SU-DHL-6 (cell line): ENCODE measurements around the gene GPSM1.

Experiments used
- H2AFZ ChIP-seq: fragments of 200-600 bp; sonication (generic); 2 replicates; pipeline ENCODE4 v1.6.1; 2014; ENCODE audit warnings: low read depth, mild to moderate bottlenecking, moderate library complexity, mixed read lengths, antibody characterized with exemption, low read length; ENCODE audit not compliant: severe bottlenecking
- H3F3A ChIP-seq: fragments of 200-600 bp; shearing (Covaris generic); 2 replicates; pipeline ENCODE4 v1.6.0; 2016; ENCODE audit warnings: antibody characterized with exemption, mild to moderate bottlenecking; ENCODE audit not compliant: insufficient read depth
- H3K27ac ChIP-seq: fragments of 200-600 bp; sonication (generic); 2 replicates; pipeline ENCODE4 v1.5.1; 2016; ENCODE audit warnings: low read depth, mild to moderate bottlenecking, low read length, moderate library complexity, mixed read lengths
- H3K27me3 ChIP-seq: fragments of 200-600 bp; sonication (generic), shearing (Covaris generic); 2 replicates; pipeline ENCODE4 v1.6.0; 2014; ENCODE audit warnings: mild to moderate bottlenecking, low read length
- H3K36me3 ChIP-seq: fragments of 200-600 bp; sonication (generic); 2 replicates; pipeline ENCODE4 v1.6.1; 2014; ENCODE audit warnings: mild to moderate bottlenecking, low read length, mixed read lengths
- H3K4me2 ChIP-seq: fragments of 300-600, 200-600 bp; shearing (Covaris generic), sonication (generic); 2 replicates; pipeline ENCODE4 v1.6.0; 2014; ENCODE audit warnings: low read length, low read depth, mild to moderate bottlenecking; ENCODE audit not compliant: poor library complexity, severe bottlenecking
- H3K4me3 ChIP-seq: fragments of 200-600 bp; sonication (generic); 2 replicates; pipeline ENCODE4 v1.5.1; 2014; ENCODE audit warnings: antibody characterized with exemption, low read length, mild to moderate bottlenecking, mixed read lengths; ENCODE audit not compliant: insufficient read depth, poor library complexity, severe bottlenecking
- H3K79me2 ChIP-seq: fragments of 200-600 bp; sonication (generic); 2 replicates; pipeline ENCODE4 v1.6.1; 2014; ENCODE audit warnings: mild to moderate bottlenecking, low read length, moderate library complexity; ENCODE audit not compliant: insufficient read depth
- H3K9ac ChIP-seq: fragments of 200-600 bp; sonication (generic); 2 replicates; pipeline ENCODE4 v1.7.0; 2014; ENCODE audit warnings: mild to moderate bottlenecking, low read length
- H3K9me2 ChIP-seq: fragments of 200-600 bp; sonication (generic); replicated peaks from 2 replicates; pipeline ENCODE4 v1.6.1; 2014; ENCODE audit warnings: low read length; ENCODE audit not compliant: insufficient read depth
- H3K9me3 ChIP-seq: fragments of 200-600 bp; sonication (generic); 2 replicates; pipeline ENCODE4 v1.6.1; 2014; ENCODE audit warnings: low read length, mixed read lengths; ENCODE audit not compliant: insufficient read depth
- H4K20me1 ChIP-seq: fragments of 200-600 bp; sonication (generic); 2 replicates; pipeline ENCODE4 v1.6.1; 2014; ENCODE audit warnings: low read depth, mild to moderate bottlenecking, antibody characterized with exemption, low read length, moderate library complexity, mixed read lengths
- CTCF ChIP-seq: fragments of 200-600 bp; sonication (generic); IDR thresholded peaks from one replicate; pipeline ENCODE4 v1.5.1; 2017; ENCODE audit warnings: antibody characterized with exemption, mild to moderate bottlenecking, low read length, moderate library complexity; ENCODE audit not compliant: insufficient read depth, poor library complexity, severe bottlenecking
- EZH2phosphoT487 ChIP-seq: fragments of 200-600 bp; sonication (generic), shearing (Covaris generic); conservative IDR thresholded peaks from 2 replicates; pipeline ENCODE4 v1.6.1; 2018; ENCODE audit warnings: mild to moderate bottlenecking, antibody characterized with exemption, low read length, moderate library complexity, mixed read lengths

Gene GPSM1

DNA sequence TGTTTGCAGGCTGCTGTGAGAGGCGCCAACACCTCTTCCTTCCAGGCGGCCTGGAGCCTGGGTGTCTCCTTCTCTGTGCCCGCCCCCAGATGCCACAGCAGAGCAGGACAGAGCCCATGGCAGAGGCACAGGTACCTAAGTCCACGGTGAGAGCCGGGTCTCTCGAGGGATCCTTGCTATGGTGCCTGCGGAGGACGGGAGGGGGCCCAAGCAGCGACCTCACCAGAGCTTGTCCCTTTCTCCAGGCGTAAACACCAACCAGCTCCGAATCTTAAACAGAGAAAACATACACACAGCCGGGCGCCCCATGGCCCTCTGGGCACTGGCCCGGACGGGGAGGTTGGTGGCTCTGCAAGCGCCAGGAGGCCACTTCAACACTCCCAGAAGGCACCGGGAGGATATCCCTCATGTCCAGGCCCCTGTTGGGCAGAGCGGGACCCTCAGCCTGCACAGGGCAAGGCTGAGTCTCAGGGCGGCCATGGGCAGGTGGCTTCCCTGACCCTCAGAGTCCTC lies 35.3 kb upstream of the GPSM1 start:
- Histone ChIP-seq H3K9ac (no peak overlapping the region), H3F3A (no peaks in the 10 kb centered on the region), H3K9me3 (no peaks in the 10 kb centered on the region; the same call in 1 of the 2 replicates), H3K79me2 (no peaks in the 10 kb centered on the region), H3K27me3 (no peaks in the 10 kb centered on the region), H3K9me2 (no peaks in the 10 kb centered on the region), H2AFZ (no peak overlapping the region), H4K20me1 (no peaks in the 10 kb centered on the region), H3K4me2 (no peak overlapping the region), H3K27ac (no peak overlapping the region), H3K4me3 (no peak overlapping the region), H3K36me3 (no peaks in the 10 kb centered on the region)
- TF ChIP-seq EZH2phosphoT487: no peak
- TF ChIP-seq CTCF: no peak

DNA sequence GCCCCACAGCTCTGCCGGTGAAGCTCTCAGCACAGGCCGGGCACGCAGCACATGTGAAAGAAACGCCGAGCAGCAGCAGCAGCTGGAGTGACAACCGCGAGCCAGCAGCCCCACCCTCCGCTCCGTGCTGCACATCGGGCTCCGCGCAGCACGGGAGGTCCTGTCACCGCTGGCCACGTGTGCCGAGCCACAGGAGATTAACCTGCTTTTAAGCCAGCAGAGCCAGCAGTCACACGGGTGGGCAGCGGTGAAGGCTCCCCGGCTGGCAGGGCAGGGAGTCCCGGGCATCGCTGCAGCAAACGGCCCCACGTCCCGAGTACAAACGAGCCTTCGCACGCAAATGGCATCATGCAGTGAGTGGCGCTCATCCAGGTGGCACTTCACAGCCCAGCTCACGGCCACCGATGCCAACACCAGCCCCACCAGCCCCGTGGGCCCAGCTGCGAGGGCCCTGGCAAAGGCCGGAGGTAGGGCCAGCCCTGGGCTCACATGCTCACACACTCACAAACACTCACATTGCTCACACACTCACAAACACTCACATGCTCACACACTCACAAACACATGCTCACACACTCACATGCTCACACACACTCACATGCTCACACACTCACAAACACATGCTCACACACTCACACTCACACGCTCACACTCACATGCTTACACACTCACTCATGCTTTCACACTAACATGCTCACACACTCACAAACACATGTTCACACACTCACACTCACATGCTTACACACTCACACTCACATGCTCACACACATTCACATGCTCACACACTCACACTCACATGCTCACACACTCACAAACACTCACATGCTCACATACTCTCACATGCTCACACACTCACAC lies 34.5 kb upstream of the GPSM1 start:
- H3K4me3 ChIP-seq: no peak overlapping the region
- TF ChIP-seq CTCF (no peak), EZH2phosphoT487 (no peak)
- no peak overlapping the region for H3K9ac ChIP-seq
- no peak overlapping the region for H3K27ac ChIP-seq
- H3K4me2 ChIP-seq: no peak overlapping the region
- H3K9me3 ChIP-seq: no peaks in the 10 kb centered on the region; the same call in 1 of the 2 replicates
- H3K36me3 ChIP-seq: no peaks in the 10 kb centered on the region
- no peak overlapping the region for H2AFZ ChIP-seq
- no peaks in the 10 kb centered on the region for H3K79me2 ChIP-seq
- H3F3A ChIP-seq: no peaks in the 10 kb centered on the region
- no peaks in the 10 kb centered on the region for H3K27me3 ChIP-seq
- no peaks in the 10 kb centered on the region for H3K9me2 ChIP-seq
- H4K20me1 ChIP-seq: no peaks in the 10 kb centered on the region

DNA sequence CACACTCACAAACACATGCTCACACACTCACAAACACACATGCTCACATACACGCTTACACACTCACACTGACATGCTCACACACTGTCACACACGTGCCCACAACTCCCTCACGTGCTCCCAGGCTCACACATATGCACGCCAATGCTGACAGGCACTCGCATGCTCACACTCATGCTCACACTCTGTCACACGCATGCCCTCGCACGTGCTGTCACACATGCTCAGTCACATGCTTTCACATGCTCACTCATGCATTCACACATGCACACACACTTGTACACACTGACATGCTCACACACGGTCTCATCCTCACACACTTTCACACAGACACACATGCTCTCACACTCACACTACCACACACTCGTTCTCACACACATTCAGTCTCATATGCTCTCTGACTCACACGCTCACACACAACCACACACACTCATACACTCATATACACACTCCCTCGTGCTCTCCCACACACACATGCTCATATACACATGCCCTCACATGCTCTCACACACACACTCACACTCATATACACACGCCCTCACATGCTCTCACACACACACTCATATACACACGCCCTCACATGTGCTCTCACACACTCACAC lies 33.8 kb upstream of the GPSM1 start:
- Histone ChIP-seq H3K9me3 (no peaks in the 10 kb centered on the region; the same call in 1 of the 2 replicates), H3K27ac (no peak overlapping the region), H3K4me2 (no peak overlapping the region), H3K9ac (no peak overlapping the region), H3K79me2 (no peaks in the 10 kb centered on the region), H3F3A (no peaks in the 10 kb centered on the region), H3K4me3 (no peak overlapping the region), H4K20me1 (no peaks in the 10 kb centered on the region), H3K36me3 (no peaks in the 10 kb centered on the region), H3K27me3 (no peaks in the 10 kb centered on the region), H2AFZ (no peak overlapping the region), H3K9me2 (no peaks in the 10 kb centered on the region)
- TF ChIP-seq CTCF (no peak), EZH2phosphoT487 (no peak)
